AG20443 (cell line): Measurements from ENCODE around the gene IFI35.
"Not testable (repeated sequence)": the region's sequence is repeated elsewhere in the genome, so short reads cannot be mapped to it uniquely, and the experiment has no call there.

Experiments used
- DNase-seq: peaks from one replicate; pipeline ENCODE4 v3.0.0; 2012; ENCODE audit warnings: low spot score, mixed read lengths

IFI35 gene

GRCh38 chr17:43024407-43025289 lies 18.1 kb downstream of the IFI35 start, which contains the start of gene RND2:
Gene RND2 (plus strand): TSS chr17:43025231. CDS start chr17:43025348, 117 bp downstream.
- peak; percentile 96 for DNase-seq

GRCh38 chr17:43025290-43025657 lies 18.7 kb downstream of the IFI35 start:
- DNase-seq = no peak

GRCh38 chr17:43025766-43026537 lies 19.4 kb downstream of the IFI35 start:
- no peak for DNase-seq

- no peak for DNase-seq
Measured at GRCh38 chr17:43026595-43026994, 20.0 kb downstream of the IFI35 start.

GRCh38 chr17:43027091-43028032 lies 20.8 kb downstream of the IFI35 start:
- DNase-seq = no peak

GRCh38 chr17:43028221-43028861 lies 21.8 kb downstream of the IFI35 start:
- DNase-seq = no peak

- no peak for DNase-seq
Measured at GRCh38 chr17:43030137-43030767, 23.7 kb downstream of the IFI35 start.

- DNase-seq = no peak
Measured at GRCh38 chr17:43031666-43032065, 25.1 kb downstream of the IFI35 start.

- DNase-seq = no peak
Measured at GRCh38 chr17:43033948-43034881, 27.6 kb downstream of the IFI35 start.

GRCh38 chr17:43034894-43035293 lies 28.3 kb downstream of the IFI35 start:
- DNase-seq = no peak

- no peak for DNase-seq
Measured at GRCh38 chr17:43039646-43040045, 33.1 kb downstream of the IFI35 start.

- DNase-seq = no peak
Measured at GRCh38 chr17:43040655-43041054, 34.1 kb downstream of the IFI35 start.

GRCh38 chr17:43042025-43042628 lies 35.5 kb downstream of the IFI35 start:
- DNase-seq = peak; percentile 32

GRCh38 chr17:43043307-43043706 lies 36.7 kb downstream of the IFI35 start:
- peak; percentile 35 for DNase-seq

GRCh38 chr17:43044024-43044423 lies 37.4 kb downstream of the IFI35 start:
- no peak for DNase-seq

- no peak for DNase-seq
Measured at GRCh38 chr17:43051969-43052368, 45.4 kb downstream of the IFI35 start.

GRCh38 chr17:43053008-43053407 lies 46.4 kb downstream of the IFI35 start:
- DNase-seq = not testable (repeated sequence)

- DNase-seq = no peak
Measured at GRCh38 chr17:43056051-43056450, 49.5 kb downstream of the IFI35 start.

GRCh38 chr17:43062984-43063638 lies 56.5 kb downstream of the IFI35 start:
- DNase-seq = no peak
